HEK293T (cell line): Measurements from ENCODE around the gene FNDC1.

Experiments
- CTCF ChIA-PET: fragments of 350-600 bp; formaldehyde crosslinking; extraction: SDS; loops from one replicate; lab custom pipeline; 2021; ENCODE audit warnings: antibody characterized with exemption, inconsistent platforms; lab: Yijun Ruan, JAX
- POLR2A ChIA-PET: fragments of 350-600 bp; formaldehyde crosslinking; extraction: SDS; loops from one replicate; lab custom pipeline; 2020; ENCODE audit warnings: antibody characterized with exemption, inconsistent platforms; lab: Yijun Ruan, JAX
- DNase-seq: peaks from one replicate; pipeline ENCODE4 v3.0.0; 2012; ENCODE audit warnings: mixed read lengths; ENCODE audit errors: extremely low spot score
- ARNT ChIP-seq: fragments of 450-650 bp; IDR thresholded peaks from 2 replicates; pipeline ENCODE4 v1.6.1; 2017; ENCODE audit warnings: mild to moderate bottlenecking
- BHLHE40 ChIP-seq: fragments of 450-650 bp; IDR thresholded peaks from 2 replicates; pipeline ENCODE4 v1.6.1; 2016; ENCODE audit warnings: mild to moderate bottlenecking, moderate library complexity, borderline replicate concordance
- CTBP1 ChIP-seq: fragments of 450-650 bp; IDR thresholded peaks from 2 replicates; pipeline ENCODE4 v1.6.1; 2016; ENCODE audit warnings: borderline replicate concordance
- ELF4 ChIP-seq: fragments of 450-650 bp; IDR thresholded peaks from 2 replicates; pipeline ENCODE4 v1.6.1; 2017; ENCODE audit warnings: antibody characterized with exemption
- FOXA1 ChIP-seq: fragments of 450-650 bp; IDR thresholded peaks from 2 replicates; pipeline ENCODE4 v1.6.1; 2016; ENCODE audit warnings: mild to moderate bottlenecking
- FOXK2 ChIP-seq: fragments of 450-650 bp; IDR thresholded peaks from 2 replicates; pipeline ENCODE4 v1.6.1; 2016; ENCODE audit warnings: mild to moderate bottlenecking
- FOXM1 ChIP-seq: fragments of 450-650 bp; IDR thresholded peaks from 2 replicates; pipeline ENCODE4 v1.6.1; 2017; ENCODE audit warnings: mild to moderate bottlenecking, borderline replicate concordance
- HDGF ChIP-seq: fragments of 450-650 bp; IDR thresholded peaks from 2 replicates; pipeline ENCODE4 v1.6.1; 2017; ENCODE audit warnings: antibody characterized with exemption, borderline replicate concordance
- L3MBTL2 ChIP-seq: fragments of 450-650 bp; conservative IDR thresholded peaks from 2 replicates; pipeline ENCODE4 v1.6.1; 2016; ENCODE audit warnings: mild to moderate bottlenecking
- LEF1 ChIP-seq: fragments of 450-650 bp; IDR thresholded peaks from 2 replicates; pipeline ENCODE4 v1.6.1; 2017; ENCODE audit warnings: mild to moderate bottlenecking, borderline replicate concordance
- NFRKB ChIP-seq: fragments of 450-650 bp; IDR thresholded peaks from 2 replicates; pipeline ENCODE4 v1.6.1; 2016; ENCODE audit warnings: mild to moderate bottlenecking, moderate library complexity
- SP1 ChIP-seq: fragments of 450-650 bp; IDR thresholded peaks from 2 replicates; pipeline ENCODE4 v1.6.1; 2017
- SUZ12 ChIP-seq: fragments of 450-650 bp; IDR thresholded peaks from 2 replicates; pipeline ENCODE4 v1.6.1; 2016; ENCODE audit warnings: mild to moderate bottlenecking
- TARDBP ChIP-seq: fragments of 450-650 bp; IDR thresholded peaks from 2 replicates; pipeline ENCODE4 v1.6.1; 2016
- ZNF384 ChIP-seq: fragments of 450-650 bp; IDR thresholded peaks from 2 replicates; pipeline ENCODE4 v1.6.1; 2016
- TF ChIP-seq, protein P1 (sequence below): fragments of 450-650 bp; IDR thresholded peaks from 2 replicates; pipeline ENCODE4 v1.6.1; 2016

Gene FNDC1

DNA sequence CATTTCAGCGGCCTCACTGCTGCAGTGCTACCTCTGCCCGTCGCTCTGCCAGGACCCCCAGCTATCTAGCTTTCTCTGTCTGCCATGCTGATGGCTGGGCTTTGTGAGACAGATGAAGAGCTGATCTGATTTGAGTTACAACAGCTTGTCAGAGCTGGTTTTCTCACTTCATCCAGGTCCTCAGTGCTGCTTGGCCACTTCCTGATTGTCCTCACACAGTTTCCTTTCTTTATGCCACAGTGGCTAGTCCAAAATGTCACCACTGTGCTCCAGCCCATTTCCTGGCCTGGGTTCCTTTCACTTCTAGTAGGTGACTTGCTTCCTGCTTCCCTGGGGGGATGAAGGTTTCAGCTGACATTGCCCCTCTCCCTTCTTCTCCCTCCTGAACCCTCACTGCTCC, 35.4 kb downstream of the FNDC1 start:
- ChIA-PET CTCF (no interaction called here), POLR2A (no interaction called here)
- no peak for DNase-seq
- TF ChIP-seq SP1 (no peak), NFRKB (no peak), L3MBTL2 (no peak), FOXA1 (no peak), CTBP1 (no peak), SUZ12 (no peak), BHLHE40 (no peak), TARDBP (no peak), FOXK2 (no peak), FOXM1 (no peak)
- TF ChIP-seq, protein P1, sequence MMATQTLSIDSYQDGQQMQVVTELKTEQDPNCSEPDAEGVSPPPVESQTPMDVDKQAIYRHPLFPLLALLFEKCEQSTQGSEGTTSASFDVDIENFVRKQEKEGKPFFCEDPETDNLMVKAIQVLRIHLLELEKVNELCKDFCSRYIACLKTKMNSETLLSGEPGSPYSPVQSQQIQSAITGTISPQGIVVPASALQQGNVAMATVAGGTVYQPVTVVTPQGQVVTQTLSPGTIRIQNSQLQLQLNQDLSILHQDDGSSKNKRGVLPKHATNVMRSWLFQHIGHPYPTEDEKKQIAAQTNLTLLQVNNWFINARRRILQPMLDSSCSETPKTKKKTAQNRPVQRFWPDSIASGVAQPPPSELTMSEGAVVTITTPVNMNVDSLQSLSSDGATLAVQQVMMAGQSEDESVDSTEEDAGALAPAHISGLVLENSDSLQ: no peak

DNA sequence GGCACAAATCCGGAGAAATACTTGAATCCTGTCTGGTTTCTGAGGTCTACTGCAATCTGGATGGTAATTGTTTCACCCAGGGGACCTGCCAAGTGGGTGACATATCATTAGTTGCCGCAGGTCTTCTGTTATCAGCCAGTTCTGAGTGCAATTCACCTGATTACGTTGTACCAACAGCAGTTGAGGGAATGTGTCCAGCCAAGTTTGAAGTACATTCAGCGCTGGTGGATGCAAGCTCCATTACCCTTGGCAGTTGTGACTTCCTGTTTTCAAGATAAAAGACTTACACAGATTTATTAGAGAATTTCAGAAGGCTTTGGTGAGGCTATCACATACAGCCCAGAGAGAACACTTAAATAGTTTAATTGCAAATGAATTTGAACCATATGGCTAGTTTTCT, 42.8 kb downstream of the FNDC1 start:
- no peak for DNase-seq
- POLR2A ChIA-PET: no interaction called here
- CTCF ChIA-PET: interaction anchor here (0.7 kb wide), 1 partner anchor 18 kb away, joined by 3 read pairs; no protein-coding TSS in a partner anchor
- no peak for TF ChIP-seq NFRKB
- TF ChIP-seq ZNF384: no peak
- no peak for TF ChIP-seq SP1
- no peak for TF ChIP-seq ARNT
- TF ChIP-seq FOXK2: no peak
- TF ChIP-seq FOXM1: no peak
- TF ChIP-seq, protein P1: no peak
- TF ChIP-seq BHLHE40: no peak
- TF ChIP-seq TARDBP: no peak
- TF ChIP-seq SUZ12: no peak

DNA sequence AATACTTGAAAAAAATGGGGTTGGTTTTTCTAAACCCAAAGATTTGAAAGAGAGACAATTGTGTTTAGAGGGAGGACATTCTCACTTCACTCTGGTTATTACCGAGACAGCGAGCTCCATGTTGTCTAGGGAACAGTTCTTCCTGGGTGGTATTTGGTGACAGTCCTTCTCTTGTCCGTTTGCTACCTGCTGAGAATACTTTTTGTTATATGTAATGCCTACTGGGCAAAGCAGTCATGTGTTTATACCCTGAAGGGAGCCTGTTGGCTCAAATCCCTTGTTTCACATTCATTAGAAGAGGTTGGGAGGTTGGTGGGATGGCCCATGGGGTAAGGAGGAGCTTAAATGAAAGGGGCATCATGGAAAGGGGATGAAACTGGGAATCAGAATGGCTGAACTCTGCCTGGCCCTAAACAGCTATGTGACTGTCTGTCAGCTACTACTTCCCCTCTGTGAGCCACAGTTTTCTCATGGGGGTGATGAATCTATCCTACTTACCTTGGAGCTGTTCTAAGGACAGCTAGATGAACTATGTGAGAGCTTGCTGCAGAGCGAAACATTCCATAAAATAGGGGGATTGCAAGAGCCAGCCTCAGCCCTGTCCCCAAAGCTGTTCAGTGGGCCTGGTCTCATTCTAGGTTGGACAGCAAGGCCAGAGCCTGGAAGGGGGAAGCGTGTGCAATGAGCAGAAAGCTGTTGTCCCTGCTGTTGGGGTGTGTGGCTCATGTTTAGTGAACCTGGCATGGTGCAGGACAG, 43.5 kb downstream of the FNDC1 start:
- ChIA-PET CTCF (no interaction called here), POLR2A (no interaction called here)
- no peak for DNase-seq
- TF ChIP-seq CTBP1: no peak
- no peak for TF ChIP-seq ARNT
- TF ChIP-seq LEF1: no peak
- TF ChIP-seq FOXK2: no peak
- no peak for TF ChIP-seq TARDBP
- TF ChIP-seq SP1: no peak
- no peak for TF ChIP-seq HDGF
- TF ChIP-seq, protein P1: no peak
- no peak for TF ChIP-seq FOXM1
- no peak for TF ChIP-seq ELF4

DNA sequence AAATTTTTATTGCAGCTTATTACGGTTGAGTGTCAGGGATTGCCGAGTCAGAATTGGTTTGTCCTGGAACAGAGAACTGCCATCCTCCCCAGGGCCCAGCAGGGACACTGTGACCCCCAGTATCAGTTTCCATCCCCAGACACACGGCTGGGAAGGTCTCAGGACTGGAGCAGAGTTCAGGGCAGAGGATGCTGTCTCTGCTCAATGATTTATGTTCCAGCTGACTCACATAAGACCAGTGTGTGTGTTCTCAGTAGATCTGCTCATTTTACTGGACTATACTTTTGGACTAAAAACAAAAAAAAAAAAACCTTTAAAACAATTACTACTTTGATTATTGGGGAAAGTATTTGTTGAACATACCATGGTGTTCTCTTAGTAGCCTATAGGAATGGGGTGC, 44.2 kb downstream of the FNDC1 start:
- CTCF ChIA-PET: no interaction called here
- peak; percentile 18 for DNase-seq
- POLR2A ChIA-PET: no interaction called here
- no peak for TF ChIP-seq FOXA1
- TF ChIP-seq TARDBP: no peak
- TF ChIP-seq ELF4: no peak
- TF ChIP-seq, protein P1: peak; percentile 83
- TF ChIP-seq LEF1: no peak

DNA sequence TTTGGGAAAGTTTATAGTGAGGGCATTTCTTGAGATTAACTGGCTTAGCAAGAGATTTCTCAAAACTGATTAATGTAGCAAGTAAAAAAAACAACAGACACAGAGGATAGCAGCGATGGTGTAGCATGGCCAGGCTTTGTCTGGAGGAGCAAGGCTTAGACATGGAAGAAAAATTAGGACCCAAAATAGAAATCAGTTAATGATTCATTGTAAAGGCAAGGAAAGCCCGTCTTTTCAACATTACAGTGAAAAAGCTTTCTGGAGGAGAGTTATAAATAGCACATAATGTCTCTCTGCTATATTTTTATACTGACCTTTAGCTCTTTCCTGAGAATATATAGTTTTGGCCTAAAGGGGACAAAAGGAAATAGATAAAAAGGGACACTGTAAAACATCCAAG, 45.1 kb downstream of the FNDC1 start:
- no peak for TF ChIP-seq FOXM1
- no peak for TF ChIP-seq SUZ12
- TF ChIP-seq L3MBTL2: no peak
- TF ChIP-seq, protein P1: no peak
- TF ChIP-seq CTBP1: no peak
- no peak for TF ChIP-seq HDGF
- no peak for TF ChIP-seq ELF4
- no peak for TF ChIP-seq SP1
- no peak for TF ChIP-seq ZNF384
- TF ChIP-seq ARNT: no peak
- TF ChIP-seq LEF1: no peak
- no peak for TF ChIP-seq FOXA1
- no peak for TF ChIP-seq BHLHE40
- CTCF ChIA-PET: interaction anchor here (1.2 kb wide), 1 partner anchor 39 kb away, joined by 6 read pairs; no protein-coding TSS in a partner anchor
- no peak for DNase-seq
- POLR2A ChIA-PET: no interaction called here
